ENCODE results near the gene CEP164.
"Not testable (repeated sequence)": the region's sequence is repeated elsewhere in the genome, so short reads cannot be mapped to it uniquely, and the experiment has no call there.

CEP164 gene

GRCh38 chr11:117309310-117309709 lies 18.3 kb upstream of the CEP164 start:
- DNase-seq = no peak

- no peak for DNase-seq
Measured at GRCh38 chr11:117313091-117313490, 14.6 kb upstream of the CEP164 start.

DNA sequence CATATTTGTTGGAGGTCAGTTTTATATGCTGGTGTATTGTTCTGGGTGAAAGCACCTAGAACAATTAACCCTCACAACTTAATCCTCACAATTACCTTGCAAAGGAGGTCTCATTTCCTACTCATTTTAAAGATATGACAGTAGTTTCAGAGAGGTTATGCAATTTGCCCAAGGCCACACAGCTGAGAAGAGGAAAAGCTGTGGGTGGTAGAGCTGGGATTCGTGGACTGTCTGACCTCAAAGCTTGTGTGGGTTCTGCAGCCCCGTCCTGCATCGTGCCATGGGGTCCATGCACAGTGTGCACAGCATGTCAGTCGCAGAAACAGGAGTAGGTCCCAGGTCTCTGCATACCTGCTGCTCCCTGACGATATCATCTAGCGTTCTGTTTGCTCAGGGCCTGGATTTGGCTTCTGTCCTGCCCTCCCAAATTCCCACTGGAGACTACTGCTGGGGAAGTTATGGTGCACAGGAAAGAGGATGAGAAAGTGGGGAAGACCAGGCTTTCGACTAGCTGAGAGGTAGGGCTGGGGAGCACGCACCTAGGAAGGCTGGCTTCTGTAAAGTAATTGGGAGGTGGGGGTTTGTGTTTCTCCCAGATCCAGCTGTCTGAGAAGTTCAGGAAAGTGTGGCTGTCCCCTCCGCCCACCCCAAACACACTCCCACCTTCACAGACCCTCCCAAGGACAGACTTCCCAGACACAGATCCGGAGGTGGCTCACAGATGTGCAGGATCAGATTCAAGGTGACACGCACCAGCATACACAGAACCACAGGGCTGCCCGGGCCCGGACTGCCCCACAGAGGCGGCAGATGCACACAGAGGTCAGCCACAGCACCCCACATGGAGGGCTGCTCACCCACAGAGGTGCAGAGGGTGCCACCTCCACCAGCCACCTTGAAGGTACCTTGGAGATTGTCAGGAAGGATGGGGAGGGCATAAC lies 13.6 kb upstream of the CEP164 start:
- DNase-seq = no peak

GRCh38 chr11:117314840-117315239 lies 12.8 kb upstream of the CEP164 start:
- no peak for DNase-seq

GRCh38 chr11:117315285-117316196 lies 12.1 kb upstream of the CEP164 start:
- DNase-seq = no peak

GRCh38 chr11:117316197-117316961 lies 11.3 kb upstream of the CEP164 start, which contains the start of gene BACE1:
Gene BACE1 (minus strand): TSS chr11:117316256. CDS start chr11:117315795, 461 bp downstream.
- DNase-seq = peak; percentile 48 to 74

GRCh38 chr11:117318738-117319137 lies 8.9 kb upstream of the CEP164 start:
- DNase-seq = no peak

GRCh38 chr11:117319214-117319840 lies 8.3 kb upstream of the CEP164 start:
- no peak for DNase-seq

DNA sequence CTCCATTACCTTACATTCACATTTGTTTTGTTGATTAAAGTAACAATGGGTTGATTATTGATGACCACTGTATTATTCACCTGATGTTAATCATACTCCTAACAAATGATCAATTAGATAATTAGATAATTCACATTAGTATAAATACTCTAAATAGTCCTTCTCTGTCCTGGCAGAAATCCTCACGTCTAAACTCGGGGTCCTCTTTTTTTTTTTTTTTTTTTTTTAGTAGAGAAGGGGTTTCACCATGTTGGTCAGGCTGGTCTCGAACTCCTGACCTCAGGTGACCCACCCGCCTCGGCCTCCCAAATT lies 443 bp upstream of the CEP164 start:
- DNase-seq = not testable (repeated sequence)

- DNase-seq = no peak
Measured at GRCh38 chr11:117328375-117329010, 839 bp downstream of the CEP164 start.

GRCh38 chr11:117332843-117333242 lies 5.2 kb downstream of the CEP164 start:
- no peak for DNase-seq

DNA sequence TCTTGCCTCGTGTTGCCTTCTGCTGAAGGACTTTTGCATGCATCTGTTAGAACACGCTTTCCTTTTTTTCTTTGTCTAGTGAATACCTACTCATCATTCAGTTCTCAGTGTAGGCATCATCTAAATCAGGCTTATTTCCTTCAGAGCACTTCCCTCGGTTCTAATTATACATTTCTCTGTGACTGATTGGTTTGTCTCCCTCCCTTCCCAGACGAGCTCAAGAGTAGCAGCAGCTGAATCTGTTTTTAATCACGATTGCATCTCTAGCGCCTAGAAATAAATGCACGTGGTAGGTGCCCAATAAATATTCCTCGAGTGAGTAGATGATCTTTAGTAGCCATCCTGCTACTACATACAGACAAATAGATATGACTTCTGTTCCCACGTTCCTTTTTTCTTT lies 6.3 kb downstream of the CEP164 start:
- no peak for DNase-seq

DNA sequence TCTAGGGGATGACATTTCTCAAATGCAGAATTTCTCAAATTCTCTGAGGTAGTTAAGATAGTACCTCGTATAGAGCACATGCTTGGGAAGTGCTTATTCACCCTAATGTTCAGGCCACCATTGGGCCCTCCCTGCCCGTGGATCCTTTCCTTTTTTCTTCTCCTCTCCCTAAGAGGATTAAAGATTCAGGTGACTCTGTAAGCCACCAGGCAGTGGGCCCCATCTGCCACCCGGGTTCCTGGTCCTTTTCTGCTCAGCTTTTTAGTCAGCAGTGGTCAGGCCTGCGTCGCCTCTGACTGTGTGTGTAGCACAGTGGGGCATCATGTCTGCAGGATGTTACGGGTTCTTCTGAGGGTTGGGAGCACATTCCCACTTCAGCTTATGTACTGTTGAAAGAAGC lies 7.2 kb downstream of the CEP164 start:
- no peak for DNase-seq

DNA sequence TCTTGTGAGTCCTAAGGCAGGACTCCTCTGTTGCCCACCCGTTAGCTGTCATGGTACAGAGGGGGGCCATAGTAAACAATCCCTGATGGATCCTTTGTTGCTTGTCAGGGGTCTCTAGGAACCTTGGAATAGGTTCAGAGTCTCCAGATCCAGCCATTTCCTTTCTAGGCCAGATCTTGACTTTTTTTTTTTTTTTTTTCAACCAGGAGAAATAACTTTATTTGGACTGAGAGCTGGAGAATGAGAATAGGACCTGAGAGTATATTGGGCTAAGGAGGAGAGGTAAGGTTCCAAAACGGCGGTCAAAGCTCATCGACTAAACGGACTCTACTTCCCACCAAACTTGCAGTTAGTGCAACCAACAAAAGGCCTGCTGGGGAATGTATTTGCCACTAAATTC lies 7.7 kb downstream of the CEP164 start:
- DNase-seq = no peak

DNA sequence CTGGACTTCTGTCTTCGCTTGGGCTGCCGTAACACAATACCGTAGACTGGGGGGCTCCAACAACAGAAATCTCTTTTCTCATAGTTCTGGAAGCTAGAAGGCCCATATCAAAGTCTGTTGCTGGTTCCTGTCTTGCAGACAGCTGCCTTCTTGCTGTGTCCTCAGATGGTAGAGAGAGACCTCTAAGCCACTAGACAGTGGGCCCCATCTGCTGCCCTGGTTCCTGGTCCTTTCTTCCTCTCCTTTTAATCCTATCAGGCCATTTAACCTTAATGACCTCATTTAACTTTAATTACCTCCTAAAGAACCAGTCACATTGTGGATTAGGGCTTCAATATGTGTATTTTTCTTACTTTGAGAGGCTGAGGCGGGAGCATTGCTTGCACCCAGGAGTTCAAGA lies 9.4 kb downstream of the CEP164 start:
- DNase-seq = no peak

GRCh38 chr11:117345039-117345438 lies 17.4 kb downstream of the CEP164 start:
- DNase-seq = no peak

- DNase-seq = no peak
Measured at GRCh38 chr11:117354550-117354949, 26.9 kb downstream of the CEP164 start.

- DNase-seq = no peak
Measured at GRCh38 chr11:117356126-117356890, 28.7 kb downstream of the CEP164 start.

- no peak for DNase-seq
Measured at GRCh38 chr11:117361432-117361831, 33.8 kb downstream of the CEP164 start.

- no peak for DNase-seq
Measured at GRCh38 chr11:117366248-117366647, 38.6 kb downstream of the CEP164 start.

DNA sequence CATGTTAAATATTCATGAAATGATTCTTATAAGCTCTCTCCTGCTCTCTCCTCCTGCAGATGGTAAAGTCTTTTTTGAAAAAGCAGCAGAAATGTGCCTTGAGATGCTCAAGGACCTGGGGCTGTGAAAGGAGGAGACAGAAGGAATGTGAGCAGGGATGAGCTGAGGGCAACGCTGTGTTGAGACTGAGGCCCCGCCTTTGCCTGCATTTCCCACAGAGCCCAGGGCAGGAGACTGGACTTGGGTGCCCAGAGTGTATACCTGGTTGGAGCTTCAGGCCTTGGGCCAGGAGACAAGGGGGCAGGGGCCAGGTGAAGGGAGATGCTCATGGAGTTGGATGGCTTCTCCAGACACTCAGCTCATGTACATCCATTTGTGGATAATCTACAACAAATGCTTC lies 39.2 kb downstream of the CEP164 start:
- no peak for DNase-seq

Data from NCI-H187 (cell line).